HepG2 (cell line): ENCODE measurements around the gene DGUOK. TPM values are rescaled to one million over a fixed set of nuclear protein-coding genes. Genes with fewer than 3 reads are reported as not detected.

Source experiments
- ATAC-seq: fragments of 200-7000 bp; cut with Tn5 transposase; 3 replicates; pipeline ENCODE4 v1.9.1; 2020; ENCODE audit warnings: mild to moderate bottlenecking, moderate library complexity
- BruUV-seq: library from RNA; stranded (reverse); fragments of 400-500 nt; replicated peaks from 2 replicates; lab custom pipeline; 2021; lab: Mats Ljungman, UMichigan
- CTCF ChIA-PET: fragments of 300-600 bp; formaldehyde crosslinking; extraction: SDS; loops from one replicate; lab custom pipeline; 2021; ENCODE audit warnings: low total read pairs, inconsistent platforms, low intra/inter-chr PET ratio; lab: Yijun Ruan, JAX
- POLR2A ChIA-PET: fragments of 350-600 bp; sonication (Branson Sonifier 250); formaldehyde crosslinking; loops from one replicate; lab custom pipeline; 2020; ENCODE audit warnings: antibody characterized with exemption, inconsistent platforms; lab: Yijun Ruan, JAX
- DNase-seq: peaks from one replicate; pipeline ENCODE4 v3.0.0-alpha.2; 2015; ENCODE audit warnings: low spot score
- FAIRE-seq: peaks from 3 replicates; lab custom pipeline; 2011; peaks lifted over from hg19 to GRCh38; lab: Jason Lieb, UNC
- H2AFZ ChIP-seq: one replicate; pipeline ENCODE4 v1.6.1; 2011; ENCODE audit warnings: low read length, inconsistent platforms
- H3K27ac ChIP-seq: fragments of 300-600 bp; 3 replicates; pipeline ENCODE4 v1.8.0; 2011; ENCODE audit warnings: mixed run types, mild to moderate bottlenecking, mixed read lengths, low read length, inconsistent platforms; ENCODE audit not compliant: insufficient read depth; ENCODE audit errors: extremely low read length
- H3K27me3 ChIP-seq, 2 experiments: fragments of 200-600 bp in 1 of 2; 2 replicates in 1 of 2; 3 replicates in 1 of 2; pipeline versions ENCODE4 v1.6.0 to v1.8.0; 2011; ENCODE audit warnings: low read length in 2 of 2, mild to moderate bottlenecking in 2 of 2, moderate library complexity in 2 of 2, inconsistent platforms in 1 of 2; ENCODE audit not compliant: insufficient read depth in 2 of 2, control insufficient read depth in 1 of 2
- H3K36me3 ChIP-seq, 2 experiments: fragments of 200-600 bp in 1 of 2; replicated peaks in 1 of 2; 2 replicates in 1 of 2; 3 replicates in 1 of 2; pipeline versions ENCODE4 v1.5.1 to v1.8.0; 2011; ENCODE audit warnings: low read length in 2 of 2, inconsistent platforms in 1 of 2; ENCODE audit not compliant: insufficient read depth in 2 of 2, control insufficient read depth in 1 of 2
- H3K4me1 ChIP-seq: 2 replicates; pipeline ENCODE4 v1.5.1; 2012; ENCODE audit warnings: low read length, inconsistent platforms; ENCODE audit not compliant: insufficient read depth
- H3K4me2 ChIP-seq: 2 replicates; pipeline ENCODE4 v1.6.0; 2011; ENCODE audit warnings: low read depth, low read length, inconsistent platforms
- H3K4me3 ChIP-seq, 3 experiments: fragments of 200-600 bp in 1 of 3; sonication (generic), shearing (Covaris generic) in 1 of 3; replicated peaks in 1 of 3; 2 replicates each; pipeline ENCODE4 v1.5.1; 2011 to 2016; ENCODE audit warnings: low read length in 3 of 3, inconsistent platforms in 2 of 3, low read depth in 2 of 3, mild to moderate bottlenecking in 2 of 3, control low read depth in 1 of 3, mixed read lengths in 1 of 3; ENCODE audit not compliant: insufficient read depth in 1 of 3
- H3K79me2 ChIP-seq: one replicate; pipeline ENCODE4 v1.6.1; 2011; ENCODE audit warnings: low read length, inconsistent platforms; ENCODE audit not compliant: insufficient read depth
- H3K9ac ChIP-seq: 2 replicates; pipeline ENCODE4 v1.6.0; 2011; ENCODE audit warnings: mild to moderate bottlenecking, low read depth, low read length, inconsistent platforms; ENCODE audit not compliant: insufficient read depth
- H3K9me3 ChIP-seq: 2 replicates; pipeline ENCODE4 v1.5.1; 2012; ENCODE audit warnings: mild to moderate bottlenecking, low read length
- H4K20me1 ChIP-seq: 2 replicates; pipeline ENCODE4 v1.6.0; 2011; ENCODE audit warnings: inconsistent platforms, mild to moderate bottlenecking, low read length, moderate library complexity; ENCODE audit not compliant: insufficient read depth
- AHR ChIP-seq: IDR thresholded peaks from 2 replicates; pipeline ENCODE4 v1.6.1; 2018; ENCODE audit warnings: missing genetic modification reagents, missing compliant biosample characterization
- AKAP8 ChIP-seq: sonication (generic); formaldehyde crosslinking; IDR thresholded peaks from 2 replicates; pipeline ENCODE4 v1.5.1; 2020; ENCODE audit warnings: mild to moderate bottlenecking, missing genetic modification reagents
- ELF3 ChIP-seq: IDR thresholded peaks from 2 replicates; pipeline ENCODE4 v1.6.1; 2016; ENCODE audit warnings: missing genetic modification reagents, missing compliant biosample characterization
- HDAC2 ChIP-seq: sonication (generic); formaldehyde crosslinking; IDR thresholded peaks from 2 replicates; pipeline ENCODE4 v1.4.0; 2020; ENCODE audit warnings: missing genetic modification reagents
- KAT2B ChIP-seq: fragments of 150-350 bp; IDR thresholded peaks from 2 replicates; pipeline ENCODE4 v1.6.1; 2014; ENCODE audit warnings: low read depth, low read length, borderline replicate concordance
- SALL2 ChIP-seq: sonication (generic); formaldehyde crosslinking; IDR thresholded peaks from 2 replicates; pipeline ENCODE4 v1.8.1; 2023; ENCODE audit warnings: mild to moderate bottlenecking, missing genetic modification reagents, inconsistent platforms
- WIZ ChIP-seq: sonication (generic); formaldehyde crosslinking; IDR thresholded peaks from 2 replicates; pipeline ENCODE4 v1.5.1; 2020; ENCODE audit warnings: mild to moderate bottlenecking, missing genetic modification reagents
- ZBTB20 ChIP-seq: sonication (generic); formaldehyde crosslinking; IDR thresholded peaks from 2 replicates; pipeline ENCODE4 v1.8.1; 2023; ENCODE audit warnings: missing genetic modification reagents, low read depth, mild to moderate bottlenecking, borderline replicate concordance
- ZC3H4 ChIP-seq: sonication (generic); formaldehyde crosslinking; IDR thresholded peaks from 2 replicates; pipeline ENCODE4 v1.4.0; 2020; ENCODE audit warnings: missing genetic modification reagents, borderline replicate concordance
- ZNF343 ChIP-seq: sonication (generic); formaldehyde crosslinking; IDR thresholded peaks from 2 replicates; pipeline ENCODE4 v1.4.0; 2020; ENCODE audit warnings: mild to moderate bottlenecking, missing genetic modification reagents
- WGBS: methylation state at CpG from one replicate; pipeline ENCODE4 v1.1.6; 2017; ENCODE audit warnings: low lambda C conversion rate; 5-methylcytosine and 5-hydroxymethylcytosine counted together
- in situ Hi-C: cut with HindIII; loops from 2 replicates; pipeline ENCODE4 v1.10.0; 2017; ENCODE audit warnings: low pct_unique_long_range_greater_than_20kb; ENCODE audit not compliant: extremely low pct_ligation_motif_present
- intact Hi-C: fragments of 100-400 bp; cut with micrococcal nuclease; formaldehyde crosslinking; loops from one replicate; pipeline ENCODE4 v1.10.0; 2022; ENCODE audit not compliant: unreplicated experiment
- polyA plus RNA-seq, 8 experiments: library from polyadenylated mRNA; depleted of rRNA in 3 of 8; stranded (reverse) in 7 of 8; unstranded in 1 of 8; fragments of >200 nt; fragmentation: Illumina TruSeq in 4 of 8; extraction: Trizol in 4 of 8; gene quantifications; 2 replicates each; pipeline versions ENCODE4 v1.2.1 to v1.2.3, GENCODE V29; 2011 to 2016; ENCODE audit warnings: low read depth in 4 of 8, missing spikeins in 1 of 8, mixed read lengths in 1 of 8; ENCODE audit not compliant: insufficient read depth in 1 of 8
- total RNA-seq, 5 experiments: library from RNA; depleted of rRNA; stranded (reverse); fragments of >200 nt; fragmentation: Illumina TruSeq; extraction: Trizol; gene quantifications; 2 replicates each; pipeline ENCODE4 v1.2.3, GENCODE V29; 2016; ENCODE audit warnings: low read depth in 1 of 5
- TF ChIP-seq, protein P1 (sequence below): sonication (generic); formaldehyde crosslinking; IDR thresholded peaks from 2 replicates; pipeline ENCODE4 v1.4.0; 2020; ENCODE audit warnings: missing genetic modification reagents
- TF ChIP-seq, protein P2 (sequence below): sonication (generic); formaldehyde crosslinking; IDR thresholded peaks from 2 replicates; pipeline ENCODE4 v1.4.0; 2020; ENCODE audit warnings: missing genetic modification reagents

Gene DGUOK
- total and polyA plus RNA-seq, 2 of the 13 experiments (the other 11 are each of a cell fraction or from before 2014, with no cell fraction given): 105 to 137 TPM

DNA sequence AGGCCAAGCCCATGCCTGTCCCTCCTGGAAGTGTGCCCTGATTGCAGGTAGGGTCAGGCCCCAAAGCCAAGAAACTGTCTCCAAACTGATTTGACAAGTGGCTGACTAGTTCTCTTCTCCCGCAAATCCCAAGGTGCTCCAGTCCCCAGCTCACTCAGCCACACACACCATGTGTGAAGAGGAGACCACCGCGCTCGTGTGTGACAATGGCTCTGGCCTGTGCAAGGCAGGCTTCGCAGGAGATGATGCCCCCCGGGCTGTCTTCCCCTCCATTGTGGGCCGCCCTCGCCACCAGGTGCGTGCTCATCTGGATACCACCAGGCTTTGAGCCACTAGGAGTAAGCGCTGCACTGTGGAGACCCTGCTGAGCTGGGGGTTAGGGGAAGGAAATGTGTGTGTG, 25.5 kb upstream of the DGUOK start:
- H3K9me3 ChIP-seq: no peaks in the 10 kb centered on the region
- peaks cover 16% of the 10 kb centered on the region for H3K4me1 ChIP-seq
- no peak for FAIRE-seq
- TF ChIP-seq, protein P1, sequence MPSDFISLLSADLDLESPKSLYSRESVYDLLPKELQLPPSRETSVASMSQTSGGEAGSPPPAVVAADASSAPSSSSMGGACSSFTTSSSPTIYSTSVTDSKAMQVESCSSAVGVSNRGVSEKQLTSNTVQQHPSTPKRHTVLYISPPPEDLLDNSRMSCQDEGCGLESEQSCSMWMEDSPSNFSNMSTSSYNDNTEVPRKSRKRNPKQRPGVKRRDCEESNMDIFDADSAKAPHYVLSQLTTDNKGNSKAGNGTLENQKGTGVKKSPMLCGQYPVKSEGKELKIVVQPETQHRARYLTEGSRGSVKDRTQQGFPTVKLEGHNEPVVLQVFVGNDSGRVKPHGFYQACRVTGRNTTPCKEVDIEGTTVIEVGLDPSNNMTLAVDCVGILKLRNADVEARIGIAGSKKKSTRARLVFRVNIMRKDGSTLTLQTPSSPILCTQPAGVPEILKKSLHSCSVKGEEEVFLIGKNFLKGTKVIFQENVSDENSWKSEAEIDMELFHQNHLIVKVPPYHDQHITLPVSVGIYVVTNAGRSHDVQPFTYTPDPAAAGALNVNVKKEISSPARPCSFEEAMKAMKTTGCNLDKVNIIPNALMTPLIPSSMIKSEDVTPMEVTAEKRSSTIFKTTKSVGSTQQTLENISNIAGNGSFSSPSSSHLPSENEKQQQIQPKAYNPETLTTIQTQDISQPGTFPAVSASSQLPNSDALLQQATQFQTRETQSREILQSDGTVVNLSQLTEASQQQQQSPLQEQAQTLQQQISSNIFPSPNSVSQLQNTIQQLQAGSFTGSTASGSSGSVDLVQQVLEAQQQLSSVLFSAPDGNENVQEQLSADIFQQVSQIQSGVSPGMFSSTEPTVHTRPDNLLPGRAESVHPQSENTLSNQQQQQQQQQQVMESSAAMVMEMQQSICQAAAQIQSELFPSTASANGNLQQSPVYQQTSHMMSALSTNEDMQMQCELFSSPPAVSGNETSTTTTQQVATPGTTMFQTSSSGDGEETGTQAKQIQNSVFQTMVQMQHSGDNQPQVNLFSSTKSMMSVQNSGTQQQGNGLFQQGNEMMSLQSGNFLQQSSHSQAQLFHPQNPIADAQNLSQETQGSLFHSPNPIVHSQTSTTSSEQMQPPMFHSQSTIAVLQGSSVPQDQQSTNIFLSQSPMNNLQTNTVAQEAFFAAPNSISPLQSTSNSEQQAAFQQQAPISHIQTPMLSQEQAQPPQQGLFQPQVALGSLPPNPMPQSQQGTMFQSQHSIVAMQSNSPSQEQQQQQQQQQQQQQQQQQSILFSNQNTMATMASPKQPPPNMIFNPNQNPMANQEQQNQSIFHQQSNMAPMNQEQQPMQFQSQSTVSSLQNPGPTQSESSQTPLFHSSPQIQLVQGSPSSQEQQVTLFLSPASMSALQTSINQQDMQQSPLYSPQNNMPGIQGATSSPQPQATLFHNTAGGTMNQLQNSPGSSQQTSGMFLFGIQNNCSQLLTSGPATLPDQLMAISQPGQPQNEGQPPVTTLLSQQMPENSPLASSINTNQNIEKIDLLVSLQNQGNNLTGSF (CRISPR knock-in tag): no peak
- TF ChIP-seq HDAC2 (CRISPR knock-in tag) (no peak), ELF3 (CRISPR knock-in tag) (no peak), ZC3H4 (no peak), ZNF343 (CRISPR knock-in tag) (no peak), AKAP8 (no peak), KAT2B (no peak), AHR (CRISPR knock-in tag) (no peak), WIZ (no peak), ZBTB20 (CRISPR knock-in tag) (no peak), SALL2 (no peak)
- TF ChIP-seq, protein P2, sequence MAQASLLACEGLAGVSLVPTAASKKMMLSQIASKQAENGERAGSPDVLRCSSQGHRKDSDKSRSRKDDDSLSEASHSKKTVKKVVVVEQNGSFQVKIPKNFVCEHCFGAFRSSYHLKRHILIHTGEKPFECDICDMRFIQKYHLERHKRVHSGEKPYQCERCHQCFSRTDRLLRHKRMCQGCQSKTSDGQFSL: no peak
- H3K9ac ChIP-seq: no peak overlapping the region
- ChIA-PET POLR2A (no interaction called here), CTCF (no interaction called here)
- H4K20me1 ChIP-seq: no peaks in the 10 kb centered on the region
- WGBS: 51% methylated on average over 9 of the region's 10 CpGs
- intact Hi-C loops (no loop called here), in situ Hi-C loops (no loop called here)
- no peaks in the 10 kb centered on the region for H3K36me3 ChIP-seq
- H3K27me3 ChIP-seq: peaks cover 8 to 52% of the 10 kb centered on the region in 2 experiments; a peak in 3 of 5 replicates
- H3K4me3 ChIP-seq: no peak overlapping the region
- H3K27ac ChIP-seq: no peak overlapping the region
- no peak for DNase-seq
- no TSS peak for BruUV-seq
- ATAC-seq: no peak
- H3K79me2 ChIP-seq: no peaks in the 10 kb centered on the region
- no peak overlapping the region for H2AFZ ChIP-seq
- no peak overlapping the region for H3K4me2 ChIP-seq
